ENCODE results near the gene SLX9.

- no peak for TF ChIP-seq CTCF (IDR thresholded peaks at IDR 0.05; ENCODE audit: low read depth, low read length, poor library complexity, severe bottlenecking)
- no peak for TF ChIP-seq EZH2phosphoT487 (IDR thresholded peaks at IDR 0.05; ENCODE audit: borderline replicate concordance, low read length)
These were observed 14.5 kb downstream of the SLX9 start for GRCh38 chr21:44954281-44954771.
